ENCODE data around the gene TMEM163.

TMEM163 gene

DNA sequence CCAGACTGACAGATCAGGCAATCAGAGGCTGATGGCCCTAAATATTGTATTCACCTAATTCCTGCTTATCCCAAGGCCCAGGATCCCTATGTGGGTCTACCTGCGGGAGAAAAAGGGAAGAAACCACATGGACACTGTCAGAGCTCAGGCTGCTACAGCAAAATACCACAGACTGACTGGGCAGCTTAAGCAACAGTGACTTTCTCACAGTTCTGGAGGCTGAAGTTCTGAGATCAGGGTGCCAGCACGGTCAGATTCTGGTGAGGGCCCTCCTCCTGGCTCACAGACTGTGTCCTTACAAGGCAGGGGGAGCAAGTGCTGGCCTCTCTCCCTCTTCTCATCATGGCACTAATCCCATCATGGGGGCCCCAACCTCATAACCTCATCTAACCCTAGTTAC, 181.7 kb downstream of the TMEM163 start:
- DNase-seq (ENCODE audit: low read depth) = no peak
- H3K4me3 ChIP-seq (ENCODE audit: low read depth, low read length) = no peak overlapping the region
- TF ChIP-seq, protein P1, sequence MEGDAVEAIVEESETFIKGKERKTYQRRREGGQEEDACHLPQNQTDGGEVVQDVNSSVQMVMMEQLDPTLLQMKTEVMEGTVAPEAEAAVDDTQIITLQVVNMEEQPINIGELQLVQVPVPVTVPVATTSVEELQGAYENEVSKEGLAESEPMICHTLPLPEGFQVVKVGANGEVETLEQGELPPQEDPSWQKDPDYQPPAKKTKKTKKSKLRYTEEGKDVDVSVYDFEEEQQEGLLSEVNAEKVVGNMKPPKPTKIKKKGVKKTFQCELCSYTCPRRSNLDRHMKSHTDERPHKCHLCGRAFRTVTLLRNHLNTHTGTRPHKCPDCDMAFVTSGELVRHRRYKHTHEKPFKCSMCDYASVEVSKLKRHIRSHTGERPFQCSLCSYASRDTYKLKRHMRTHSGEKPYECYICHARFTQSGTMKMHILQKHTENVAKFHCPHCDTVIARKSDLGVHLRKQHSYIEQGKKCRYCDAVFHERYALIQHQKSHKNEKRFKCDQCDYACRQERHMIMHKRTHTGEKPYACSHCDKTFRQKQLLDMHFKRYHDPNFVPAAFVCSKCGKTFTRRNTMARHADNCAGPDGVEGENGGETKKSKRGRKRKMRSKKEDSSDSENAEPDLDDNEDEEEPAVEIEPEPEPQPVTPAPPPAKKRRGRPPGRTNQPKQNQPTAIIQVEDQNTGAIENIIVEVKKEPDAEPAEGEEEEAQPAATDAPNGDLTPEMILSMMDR (IDR thresholded peaks at IDR 0.05; ENCODE audit: insufficient read depth, low read depth, low read length, missing control alignments) = no peak

DNA sequence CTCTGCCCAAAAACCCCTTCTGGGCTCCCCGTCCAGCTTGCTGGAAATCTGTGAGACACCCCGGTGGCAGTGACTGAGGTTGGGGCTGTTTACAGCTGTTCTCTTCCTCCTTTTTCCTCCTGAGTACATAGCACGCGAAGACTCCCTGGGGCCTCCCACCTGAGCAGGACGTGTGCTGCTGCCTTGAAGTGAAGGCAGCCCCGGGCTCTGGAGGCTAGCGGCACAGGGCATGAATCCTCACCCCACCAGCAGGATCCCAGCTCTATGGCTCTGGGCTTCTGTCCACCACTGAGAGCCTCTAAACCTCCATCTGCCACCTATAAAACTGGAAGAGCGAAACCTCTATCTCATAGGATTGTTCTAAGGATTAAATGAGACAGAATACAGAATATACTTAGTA, 182.5 kb downstream of the TMEM163 start:
- TF ChIP-seq, protein P1 (IDR thresholded peaks at IDR 0.05; ENCODE audit: insufficient read depth, low read depth, low read length, missing control alignments) = no peak
- DNase-seq (ENCODE audit: low read depth) = no peak
- no peak overlapping the region for H3K4me3 ChIP-seq (ENCODE audit: low read depth, low read length)

- no peak overlapping the region for H3K4me3 ChIP-seq (ENCODE audit: low read depth, low read length)
- TF ChIP-seq, protein P1 (IDR thresholded peaks at IDR 0.05; ENCODE audit: insufficient read depth, low read depth, low read length, missing control alignments) = no peak
- no peak for DNase-seq (ENCODE audit: low read depth)
Measured at GRCh38 chr2:134532537-134532936, 186.3 kb downstream of the TMEM163 start.

- TF ChIP-seq, protein P1 (IDR thresholded peaks at IDR 0.05; ENCODE audit: insufficient read depth, low read depth, low read length, missing control alignments) = no peak
- no peak overlapping the region for H3K4me3 ChIP-seq (ENCODE audit: low read depth, low read length)
- DNase-seq (ENCODE audit: low read depth) = no peak
Measured at GRCh38 chr2:134527381-134527780, 191.4 kb downstream of the TMEM163 start.

- no peak for DNase-seq (ENCODE audit: low read depth)
- TF ChIP-seq, protein P1 (IDR thresholded peaks at IDR 0.05; ENCODE audit: insufficient read depth, low read depth, low read length, missing control alignments) = no peak
- no peak overlapping the region for H3K4me3 ChIP-seq (ENCODE audit: low read depth, low read length)
Measured at GRCh38 chr2:134522496-134523455, 196.0 kb downstream of the TMEM163 start.

DNA sequence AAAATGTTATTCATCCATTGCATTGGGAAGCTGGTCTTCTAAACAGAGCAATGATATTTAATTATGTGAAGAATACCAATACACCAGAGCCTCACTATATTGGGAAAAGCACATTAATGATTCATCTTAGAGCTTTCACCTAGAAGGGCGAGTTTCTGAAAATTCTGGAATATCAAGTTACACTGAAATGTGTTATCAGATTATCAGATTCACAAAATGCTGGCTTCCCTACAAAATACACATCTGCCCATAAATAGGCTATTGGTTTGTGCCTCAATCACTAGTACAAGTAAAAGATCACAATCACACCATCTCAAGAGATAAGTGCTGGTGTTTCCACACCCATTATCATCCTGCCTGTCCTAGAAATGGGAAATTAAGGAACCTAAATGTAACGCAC, 200.7 kb downstream of the TMEM163 start:
- DNase-seq (ENCODE audit: low read depth) = no peak
- TF ChIP-seq, protein P1 (IDR thresholded peaks at IDR 0.05; ENCODE audit: insufficient read depth, low read depth, low read length, missing control alignments) = no peak
- H3K4me3 ChIP-seq (ENCODE audit: low read depth, low read length) = no peak overlapping the region
